Type B pancreatic cell (in vitro differentiated cells): Measurements from ENCODE around the gene GOLGA8R. TPM values are rescaled to one million over a fixed set of nuclear protein-coding genes. Genes with fewer than 3 reads are reported as not detected.
"Not testable (repeated sequence)": the region's sequence is repeated elsewhere in the genome, so short reads cannot be mapped to it uniquely, and the experiment has no call there.

Experiments
- DNase-seq: peaks from one replicate; pipeline ENCODE4 v3.0.0; 2021; ENCODE audit warnings: mixed read lengths; ENCODE audit not compliant: unreplicated experiment; ENCODE audit errors: extremely low spot score
- H3K27ac Mint-ChIP-seq: 2 replicates; pipeline ENCODE4 v1.8.0; 2021; ENCODE audit warnings: mild to moderate bottlenecking, mixed read lengths
- H3K27me3 Mint-ChIP-seq: 2 replicates; pipeline ENCODE4 v1.8.0; 2021; ENCODE audit warnings: mixed read lengths
- H3K36me3 Mint-ChIP-seq: 2 replicates; pipeline ENCODE4 v1.8.0; 2021; ENCODE audit warnings: mixed read lengths
- H3K4me1 Mint-ChIP-seq: one replicate; pipeline ENCODE4 v1.8.0; 2021; ENCODE audit warnings: mixed read lengths; ENCODE audit not compliant: unreplicated experiment
- H3K4me3 Mint-ChIP-seq: 2 replicates; pipeline ENCODE4 v1.8.0; 2021; ENCODE audit warnings: mild to moderate bottlenecking, mixed read lengths
- H3K9me3 Mint-ChIP-seq: 2 replicates; pipeline ENCODE4 v1.8.0; 2021; ENCODE audit warnings: mixed read lengths
- CTCF ChIP-seq: fragments of 200-600 bp; sonication (generic); conservative IDR thresholded peaks from 2 replicates; pipeline ENCODE4 v1.5.0; 2021; ENCODE audit warnings: antibody characterized with exemption, mild to moderate bottlenecking
- long read RNA-seq: library from polyadenylated mRNA; unstranded; transcript quantifications from one replicate; pipeline ENCODE4 v2.0.0, GENCODE V29; 2020
- total RNA-seq: library from RNA; stranded (reverse); gene quantifications from 2 replicates; pipeline ENCODE4 v1.2.1, GENCODE V29; 2021; ENCODE audit warnings: low replicate concordance

Gene GOLGA8R, protein sequence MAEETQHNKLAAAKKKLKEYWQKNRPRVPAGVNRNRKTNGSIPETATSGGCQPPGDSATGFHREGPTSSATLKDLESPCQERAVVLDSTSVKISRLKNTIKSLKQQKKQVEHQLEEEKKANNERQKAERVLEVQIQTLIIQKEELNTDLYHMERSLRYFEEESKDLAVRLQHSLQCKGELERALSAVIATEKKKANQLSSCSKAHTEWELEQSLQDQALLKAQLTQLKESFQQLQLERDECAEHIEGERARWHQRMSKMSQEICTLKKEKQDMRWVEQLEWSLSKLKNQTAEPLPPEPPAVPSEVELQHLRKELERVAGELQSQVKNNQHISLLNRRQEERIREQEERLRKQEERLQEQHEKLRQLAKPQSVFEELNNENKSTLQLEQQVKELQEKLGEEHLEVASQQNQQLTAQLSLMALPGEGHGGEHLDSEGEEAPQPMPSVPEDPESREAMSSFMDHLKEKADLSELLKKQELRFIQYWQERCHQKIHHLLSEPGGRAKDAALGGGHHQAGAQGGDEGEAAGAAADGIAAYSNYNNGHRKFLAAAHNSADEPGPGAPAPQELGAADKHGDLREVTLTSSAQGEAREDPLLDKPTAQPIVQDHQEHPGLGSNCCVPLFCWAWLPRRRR
- total RNA-seq = 0.95 and 1.8 TPM in 2 replicates
- long read RNA-seq = 0 reads

DNA sequence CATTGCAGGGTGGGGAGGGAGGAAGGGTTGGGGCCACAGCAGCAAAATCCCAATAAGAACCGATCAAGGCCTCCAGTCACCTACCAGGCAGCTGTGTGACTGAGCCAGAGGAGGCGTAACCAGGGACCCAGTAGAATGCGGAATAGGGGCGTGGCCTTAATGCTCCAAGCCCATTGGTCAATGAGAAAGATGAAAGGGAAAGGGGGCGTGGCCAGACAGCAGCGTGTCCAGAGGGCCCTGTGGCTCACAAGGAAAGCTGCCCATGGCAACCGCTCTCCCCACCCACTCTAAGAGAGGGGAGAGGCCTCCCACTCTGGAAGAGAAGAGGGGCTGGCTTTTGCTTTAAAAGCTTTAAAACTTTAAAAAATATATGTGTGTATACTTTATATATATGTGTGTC is at the start of gene GOLGA8R:
GOLGA8R (minus strand) TSS at position 101 of the 400 bp plus-strand sequence; CDS start at position 3, 98 bp downstream.
- H3K9me3 Mint-ChIP-seq, H3K4me3 Mint-ChIP-seq, H3K27me3 Mint-ChIP-seq, H3K36me3 Mint-ChIP-seq, H3K27ac Mint-ChIP-seq, H3K4me1 Mint-ChIP-seq, DNase-seq: not testable (repeated sequence)

GRCh38 chr15:30463849-30464248 is 49.8 kb upstream of the GOLGA8R start:
- H3K4me1 Mint-ChIP-seq, H3K27me3 Mint-ChIP-seq, DNase-seq, H3K9me3 Mint-ChIP-seq, H3K27ac Mint-ChIP-seq, H3K36me3 Mint-ChIP-seq, H3K4me3 Mint-ChIP-seq: not testable (repeated sequence)

GRCh38 chr15:30462176-30462575 is 48.1 kb upstream of the GOLGA8R start:
- not testable (repeated sequence) for H3K36me3 Mint-ChIP-seq, H3K4me3 Mint-ChIP-seq, H3K27me3 Mint-ChIP-seq, H3K9me3 Mint-ChIP-seq, H3K4me1 Mint-ChIP-seq, H3K27ac Mint-ChIP-seq, DNase-seq

GRCh38 chr15:30452702-30453101 is 38.6 kb upstream of the GOLGA8R start:
- H3K27me3 Mint-ChIP-seq, H3K9me3 Mint-ChIP-seq, H3K4me1 Mint-ChIP-seq, H3K4me3 Mint-ChIP-seq, DNase-seq, H3K27ac Mint-ChIP-seq, H3K36me3 Mint-ChIP-seq: not testable (repeated sequence)

DNA sequence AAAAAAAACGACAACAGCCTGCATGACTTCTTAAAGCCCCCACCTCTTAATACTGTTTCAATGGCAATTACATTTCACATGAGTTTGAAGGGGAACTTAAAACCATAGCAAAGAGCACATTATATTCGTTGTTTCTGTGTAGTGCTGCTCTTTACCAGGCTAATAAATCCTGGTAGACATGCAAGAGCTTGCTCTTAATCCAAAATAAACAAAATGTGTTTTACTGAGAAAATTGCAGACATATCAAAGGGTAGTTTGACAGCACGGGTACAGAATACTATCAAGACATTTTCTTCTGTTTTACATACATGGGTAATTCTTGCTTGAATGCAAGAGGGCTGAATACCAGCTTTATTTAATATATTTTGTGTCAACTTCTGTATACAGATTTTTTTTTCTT is 24.3 kb upstream of the GOLGA8R start:
- not testable (repeated sequence) for H3K27ac Mint-ChIP-seq, H3K4me3 Mint-ChIP-seq, H3K9me3 Mint-ChIP-seq, H3K27me3 Mint-ChIP-seq, H3K4me1 Mint-ChIP-seq, H3K36me3 Mint-ChIP-seq, DNase-seq

GRCh38 chr15:30435878-30436277 is 21.8 kb upstream of the GOLGA8R start:
- not testable (repeated sequence) for H3K27ac Mint-ChIP-seq, H3K9me3 Mint-ChIP-seq, H3K4me1 Mint-ChIP-seq, H3K36me3 Mint-ChIP-seq, H3K27me3 Mint-ChIP-seq, H3K4me3 Mint-ChIP-seq
- DNase-seq = peak; percentile 34

GRCh38 chr15:30420723-30421122 is 6.7 kb upstream of the GOLGA8R start:
- H3K36me3 Mint-ChIP-seq, DNase-seq, H3K27ac Mint-ChIP-seq, H3K9me3 Mint-ChIP-seq, H3K27me3 Mint-ChIP-seq, H3K4me1 Mint-ChIP-seq, H3K4me3 Mint-ChIP-seq: not testable (repeated sequence)

DNA sequence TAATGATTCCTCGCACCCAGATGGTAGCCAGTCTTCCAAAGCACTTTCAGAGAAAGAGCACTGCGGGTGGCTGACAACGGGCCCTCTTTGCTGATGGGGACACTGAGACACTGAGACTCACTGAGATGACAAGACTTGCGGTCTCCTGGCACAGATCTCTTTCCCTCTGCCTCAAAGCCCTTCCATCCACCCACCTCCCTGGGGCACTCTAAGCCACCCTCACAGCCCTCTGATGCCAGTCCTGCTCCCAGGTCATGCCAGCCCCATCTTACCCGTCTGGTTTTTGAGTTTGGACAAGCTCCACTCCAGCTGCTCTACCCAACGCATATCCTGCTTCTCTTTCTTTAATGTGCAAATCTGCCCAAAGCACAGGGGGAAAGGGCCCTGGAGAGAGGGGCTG is 6.4 kb downstream of the GOLGA8R start:
- not testable (repeated sequence) for H3K27me3 Mint-ChIP-seq

GRCh38 chr15:30398988-30399387 is 15.1 kb downstream of the GOLGA8R start:
- H3K9me3 Mint-ChIP-seq, H3K27me3 Mint-ChIP-seq, H3K27ac Mint-ChIP-seq, H3K36me3 Mint-ChIP-seq, H3K4me1 Mint-ChIP-seq, H3K4me3 Mint-ChIP-seq: not testable (repeated sequence)
- TF ChIP-seq CTCF = peak; percentile 61
- DNase-seq = peak; percentile 70

More for the DNA sequence above, 6.4 kb downstream of the GOLGA8R start:
- H3K4me1 Mint-ChIP-seq, H3K9me3 Mint-ChIP-seq, H3K4me3 Mint-ChIP-seq, H3K27ac Mint-ChIP-seq, H3K36me3 Mint-ChIP-seq: not testable (repeated sequence)
- peak; percentile 48 for DNase-seq

DNA sequence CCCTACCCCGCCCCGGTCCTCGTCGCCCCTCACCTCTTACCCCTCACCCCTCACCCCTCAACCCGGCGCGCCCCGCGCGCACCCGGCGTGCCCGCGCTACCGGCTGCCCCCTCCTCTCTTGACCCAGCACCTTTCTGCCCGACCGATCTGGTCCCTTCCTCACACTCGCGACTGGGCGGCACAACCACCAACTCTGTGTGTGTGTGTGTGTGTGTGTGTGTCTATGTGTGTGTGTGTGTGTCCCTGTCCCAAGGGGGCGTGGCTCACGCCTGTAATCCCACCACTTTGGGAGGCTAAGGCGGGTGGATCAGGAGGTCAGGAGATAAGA is 20.4 kb downstream of the GOLGA8R start:
- not testable (repeated sequence) for H3K36me3 Mint-ChIP-seq, H3K4me3 Mint-ChIP-seq, H3K4me1 Mint-ChIP-seq, DNase-seq, H3K27ac Mint-ChIP-seq, H3K27me3 Mint-ChIP-seq, H3K9me3 Mint-ChIP-seq

DNA sequence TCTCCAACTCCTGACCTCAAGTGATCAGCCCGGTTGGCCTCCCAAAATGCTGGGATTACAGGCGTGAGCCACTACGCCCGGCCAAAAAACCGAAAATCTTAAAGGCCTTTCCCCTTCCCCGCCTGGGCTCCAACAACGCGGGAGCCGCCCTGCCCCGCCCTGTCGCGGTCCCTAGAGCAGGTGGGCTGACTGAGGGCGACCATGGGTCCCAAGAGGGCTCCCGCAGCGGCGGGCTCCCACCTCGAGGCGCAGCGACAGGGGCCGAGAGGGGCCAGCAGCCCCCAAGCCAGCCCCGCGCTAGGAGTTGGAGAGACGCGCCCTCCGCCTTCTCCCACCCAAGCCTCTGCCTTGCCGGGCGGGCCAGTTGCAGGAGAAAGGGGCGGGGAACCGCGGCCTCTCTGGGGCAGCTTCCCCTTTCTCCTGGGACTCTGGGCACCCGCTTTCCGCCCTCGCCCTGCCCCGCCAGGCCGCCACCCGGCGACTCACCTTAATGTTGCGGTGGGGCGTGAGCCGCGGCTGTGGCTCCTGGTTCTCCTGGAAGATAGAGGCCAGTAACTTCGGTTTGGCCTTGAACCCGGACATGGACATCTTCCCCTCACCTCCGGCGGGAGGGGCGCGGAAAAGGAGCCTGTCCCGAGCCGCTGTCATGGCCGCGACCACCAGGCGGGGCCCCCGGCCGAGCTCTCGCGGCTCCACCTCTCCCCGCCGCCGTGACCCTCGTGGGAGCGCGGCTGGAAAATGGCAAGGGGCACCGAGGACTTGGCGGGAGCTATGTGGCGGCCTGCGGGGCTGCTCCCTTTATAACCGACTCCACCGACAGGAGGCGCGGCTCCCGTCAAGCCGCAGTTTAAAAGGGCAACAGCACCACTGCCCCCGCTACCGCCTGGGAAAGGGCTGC is 21.0 kb downstream of the GOLGA8R start, which contains the start of gene CHRFAM7A:
CHRFAM7A (minus strand) TSS at position 775 of the 898 bp plus-strand sequence. CDS start 10,189 bp downstream, outside the sequence.
- not testable (repeated sequence) for H3K27me3 Mint-ChIP-seq, H3K9me3 Mint-ChIP-seq, H3K4me3 Mint-ChIP-seq, H3K36me3 Mint-ChIP-seq, DNase-seq, H3K4me1 Mint-ChIP-seq, H3K27ac Mint-ChIP-seq

DNA sequence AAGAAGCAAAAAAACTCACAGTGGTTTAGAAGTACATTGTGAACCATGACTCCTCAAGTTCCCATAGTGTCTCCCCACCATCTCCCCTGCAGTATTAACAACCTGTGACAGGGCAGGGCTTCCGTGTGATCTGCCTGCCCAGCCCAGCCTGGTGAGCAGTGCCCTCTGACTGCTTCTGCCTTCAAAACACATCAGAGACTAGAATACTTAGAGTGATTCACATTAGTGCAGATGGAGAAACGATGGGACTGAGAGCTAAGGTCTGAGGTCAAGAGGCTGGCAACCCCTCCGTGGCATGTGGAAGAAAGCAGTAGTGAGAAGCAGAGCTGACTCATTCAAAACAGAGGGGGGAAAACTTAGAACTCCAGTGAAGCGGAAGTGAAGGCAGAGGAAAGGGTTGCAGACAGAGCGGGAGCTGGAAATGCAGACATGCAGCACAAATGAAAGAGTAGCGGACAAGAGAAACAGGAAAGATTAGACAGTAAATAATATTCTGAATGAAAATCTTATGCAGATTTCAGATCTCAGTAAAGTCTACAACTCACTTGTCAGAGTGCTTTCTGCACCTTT is 27.7 kb downstream of the GOLGA8R start:
- DNase-seq, H3K36me3 Mint-ChIP-seq, H3K9me3 Mint-ChIP-seq, H3K27ac Mint-ChIP-seq, H3K27me3 Mint-ChIP-seq, H3K4me3 Mint-ChIP-seq, H3K4me1 Mint-ChIP-seq: not testable (repeated sequence)
